Epithelial cell of proximal tubule (primary cell): ENCODE measurements around the gene DNMT3B. TPM values are rescaled to one million over a fixed set of nuclear protein-coding genes. Genes with fewer than 3 reads are reported as not detected.

Source experiments
- DNase-seq: peaks from one replicate; pipeline ENCODE4 v3.0.0-alpha.2; 2011; ENCODE audit warnings: low read depth
- H3K4me3 ChIP-seq: 2 replicates; pipeline ENCODE4 v1.5.1; 2011; ENCODE audit warnings: low read depth, mild to moderate bottlenecking, low read length
- total RNA-seq: library from RNA; depleted of rRNA; stranded (reverse); fragments of >200 nt; gene quantifications from 2 replicates; pipeline ENCODE4 v1.2.3, GENCODE V29; 2015
- TF ChIP-seq, protein P1 (sequence below): conservative IDR thresholded peaks from 2 replicates; pipeline ENCODE4 v1.5.1; 2012; ENCODE audit warnings: low read depth, mild to moderate bottlenecking, low read length

The DNMT3B gene
- total RNA-seq, 1 donor from 2014 or later, result 14.2 TPM

DNA sequence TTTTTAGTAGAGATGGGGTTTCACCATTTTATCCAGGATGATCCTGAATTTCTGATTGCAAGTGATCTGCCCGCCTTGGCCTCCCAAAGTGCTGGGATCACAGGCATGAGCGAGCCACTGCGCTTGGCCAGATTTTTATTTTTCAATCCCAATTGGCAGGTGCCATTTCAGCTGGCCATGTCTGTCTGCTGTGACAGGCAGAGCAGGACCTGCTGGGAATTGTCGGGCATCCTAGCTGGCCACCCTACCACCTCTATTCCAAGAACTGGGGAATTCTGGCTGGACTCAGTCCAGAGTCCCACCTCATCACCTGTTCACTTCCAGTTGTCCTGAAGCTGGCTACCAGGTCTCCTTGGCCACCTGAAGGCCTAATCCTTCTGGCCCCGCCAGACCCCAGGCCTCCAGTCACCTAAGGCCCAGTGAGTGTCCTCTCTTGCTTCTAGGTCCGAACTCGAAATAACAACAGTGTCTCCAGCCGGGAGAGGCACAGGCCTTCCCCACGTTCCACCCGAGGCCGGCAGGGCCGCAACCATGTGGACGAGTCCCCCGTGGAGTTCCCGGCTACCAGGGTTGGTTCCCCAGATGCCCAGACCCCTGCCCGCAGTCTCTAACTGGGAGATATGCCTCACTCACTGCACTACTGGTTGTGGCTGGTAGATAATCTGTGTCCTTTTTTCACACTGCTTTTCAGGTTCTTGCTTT, 24.0 kb downstream of the DNMT3B start:
- TF ChIP-seq, protein P1, sequence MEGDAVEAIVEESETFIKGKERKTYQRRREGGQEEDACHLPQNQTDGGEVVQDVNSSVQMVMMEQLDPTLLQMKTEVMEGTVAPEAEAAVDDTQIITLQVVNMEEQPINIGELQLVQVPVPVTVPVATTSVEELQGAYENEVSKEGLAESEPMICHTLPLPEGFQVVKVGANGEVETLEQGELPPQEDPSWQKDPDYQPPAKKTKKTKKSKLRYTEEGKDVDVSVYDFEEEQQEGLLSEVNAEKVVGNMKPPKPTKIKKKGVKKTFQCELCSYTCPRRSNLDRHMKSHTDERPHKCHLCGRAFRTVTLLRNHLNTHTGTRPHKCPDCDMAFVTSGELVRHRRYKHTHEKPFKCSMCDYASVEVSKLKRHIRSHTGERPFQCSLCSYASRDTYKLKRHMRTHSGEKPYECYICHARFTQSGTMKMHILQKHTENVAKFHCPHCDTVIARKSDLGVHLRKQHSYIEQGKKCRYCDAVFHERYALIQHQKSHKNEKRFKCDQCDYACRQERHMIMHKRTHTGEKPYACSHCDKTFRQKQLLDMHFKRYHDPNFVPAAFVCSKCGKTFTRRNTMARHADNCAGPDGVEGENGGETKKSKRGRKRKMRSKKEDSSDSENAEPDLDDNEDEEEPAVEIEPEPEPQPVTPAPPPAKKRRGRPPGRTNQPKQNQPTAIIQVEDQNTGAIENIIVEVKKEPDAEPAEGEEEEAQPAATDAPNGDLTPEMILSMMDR, result no peak
- no peak overlapping the region for H3K4me3 ChIP-seq
- DNase-seq, result no peak

DNA sequence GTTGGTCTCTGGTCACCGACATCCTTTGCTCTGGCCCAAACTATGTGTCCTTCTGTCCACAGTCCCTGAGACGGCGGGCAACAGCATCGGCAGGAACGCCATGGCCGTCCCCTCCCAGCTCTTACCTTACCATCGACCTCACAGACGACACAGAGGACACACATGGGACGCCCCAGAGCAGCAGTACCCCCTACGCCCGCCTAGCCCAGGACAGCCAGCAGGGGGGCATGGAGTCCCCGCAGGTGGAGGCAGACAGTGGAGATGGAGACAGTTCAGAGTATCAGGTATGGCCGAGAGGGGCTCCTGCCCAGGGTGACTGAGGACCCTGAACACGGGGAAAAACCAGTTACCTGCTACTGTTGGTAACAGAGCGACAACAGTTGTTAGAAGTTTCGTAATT, 25.0 kb downstream of the DNMT3B start:
- no peak for DNase-seq
- TF ChIP-seq, protein P1, result no peak
- H3K4me3 ChIP-seq, result no peak overlapping the region

DNA sequence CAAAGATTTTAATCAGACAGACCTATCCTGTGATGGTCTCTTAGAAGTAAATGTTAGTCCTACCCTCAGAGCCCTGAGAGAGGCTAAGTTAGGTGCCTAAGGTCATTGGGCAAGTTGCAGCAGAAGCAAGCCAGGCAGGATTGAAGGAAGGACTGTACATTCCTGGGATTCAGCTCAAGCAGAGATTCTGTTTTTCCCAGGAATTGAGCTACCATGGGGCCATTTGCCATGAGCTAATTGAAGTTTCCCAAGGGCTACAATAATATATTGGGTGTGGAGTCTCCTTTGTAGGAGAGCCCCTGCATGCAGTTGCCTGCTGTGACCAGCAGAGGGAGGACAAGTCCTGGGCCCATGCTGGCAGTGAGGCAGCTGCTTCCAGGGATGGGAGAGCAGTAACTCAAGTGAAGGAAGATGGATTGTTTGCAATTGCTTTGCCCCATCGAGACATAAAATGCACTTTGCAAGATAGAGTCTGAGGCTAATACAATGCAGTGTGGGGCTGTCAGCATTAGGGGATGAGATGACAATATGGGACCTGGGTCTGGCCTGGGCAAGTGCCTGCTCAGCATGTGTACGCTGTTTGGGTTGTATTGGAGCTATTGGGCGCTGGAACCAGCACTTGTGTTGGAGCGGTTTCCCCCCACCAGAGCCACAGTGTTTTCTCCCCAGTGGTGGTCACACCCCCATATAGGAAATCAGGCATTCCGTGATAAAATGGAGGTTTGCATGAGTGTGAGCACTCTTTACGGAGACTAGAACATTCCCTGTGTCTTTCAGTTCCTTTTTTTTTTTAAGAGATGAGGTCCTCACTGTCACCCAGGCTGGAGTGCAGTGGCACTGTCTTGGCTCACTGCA, 27.9 kb downstream of the DNMT3B start:
- no peak overlapping the region for H3K4me3 ChIP-seq
- DNase-seq, result no peak
- TF ChIP-seq, protein P1, result peak; percentile 100

DNA sequence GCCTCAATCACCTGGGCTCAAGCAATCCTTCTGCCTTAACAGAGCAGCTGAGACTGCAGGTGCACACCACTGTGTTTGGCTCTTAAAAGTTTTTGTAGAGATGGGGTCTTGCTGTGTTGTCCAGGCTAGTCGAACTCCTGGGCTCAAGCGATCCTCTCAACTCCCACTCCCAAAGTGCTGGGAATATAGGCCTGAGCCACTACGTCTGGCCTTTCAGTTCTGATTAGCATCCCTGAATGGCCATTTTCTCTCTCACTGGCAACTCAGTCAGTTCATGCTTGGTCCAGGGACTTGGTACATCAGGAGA, 28.5 kb downstream of the DNMT3B start:
- TF ChIP-seq, protein P1, result no peak
- DNase-seq, result no peak
- H3K4me3 ChIP-seq, result no peak overlapping the region

DNA sequence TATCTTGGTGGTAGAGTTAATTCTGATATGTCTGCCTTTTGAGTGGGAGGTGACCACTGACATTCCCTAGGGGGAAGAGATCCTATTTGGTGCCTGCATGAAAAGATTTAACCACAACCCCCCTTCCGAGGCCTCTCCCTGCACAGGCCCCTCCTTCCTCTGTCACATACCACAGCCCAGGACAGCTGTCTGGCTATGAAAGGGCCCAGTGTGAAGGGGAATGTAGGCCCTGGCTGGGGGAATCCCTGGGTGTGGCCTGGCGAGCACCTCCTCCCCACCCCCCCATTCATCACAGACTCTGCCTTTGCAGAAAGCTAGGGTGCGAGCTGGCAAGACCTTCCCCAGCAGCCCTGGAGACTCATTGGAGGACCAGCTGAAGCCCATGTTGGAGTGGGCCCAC, 30.1 kb downstream of the DNMT3B start:
- TF ChIP-seq, protein P1, result no peak
- DNase-seq, result no peak
- no peak overlapping the region for H3K4me3 ChIP-seq

DNA sequence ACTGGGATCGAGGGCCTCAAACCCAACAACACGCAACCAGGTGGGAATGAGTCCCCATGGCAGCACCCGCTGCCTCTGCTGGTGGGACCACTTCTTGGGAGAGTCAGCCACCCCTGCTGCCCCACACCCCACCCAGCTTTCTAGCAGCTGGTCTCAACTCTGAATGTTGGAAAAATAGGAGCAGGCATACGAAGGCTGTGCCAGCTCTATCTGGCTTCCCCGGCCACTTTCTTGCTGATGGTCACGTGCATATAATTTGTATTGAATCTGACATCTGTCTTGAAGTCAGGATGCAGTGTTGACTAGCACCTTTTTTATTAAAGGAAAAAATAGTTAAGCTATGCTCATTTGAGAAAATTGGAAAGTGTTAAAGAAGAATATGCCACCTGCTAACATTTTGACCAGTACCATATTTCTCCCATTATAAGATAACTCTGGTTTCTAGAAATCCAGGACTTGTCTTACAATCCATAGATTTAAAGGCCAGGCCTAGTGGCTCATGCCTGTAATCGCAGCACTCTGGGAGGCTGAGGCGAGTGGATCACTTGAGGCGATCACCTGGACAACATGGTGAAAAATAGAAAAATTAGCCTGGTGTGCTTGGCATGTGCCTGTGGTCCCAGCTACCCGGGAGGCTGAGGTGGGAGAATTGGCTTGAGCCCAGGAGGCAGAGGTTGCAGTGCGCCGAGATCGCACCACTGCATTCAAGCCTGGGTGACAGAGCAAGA, 30.7 kb downstream of the DNMT3B start:
- TF ChIP-seq, protein P1, result no peak
- no peak for DNase-seq

More for the DNA sequence above, 30.7 kb downstream of the DNMT3B start:
- no peak overlapping the region for H3K4me3 ChIP-seq
